NCI-H2081 (cell line): ENCODE measurements around the gene SKAP2.

ENCODE experiments used
- DNase-seq, 2 experiments: peaks; one replicate each; lab custom pipeline; 2025; lab: John Stamatoyannopoulos, UW

The SKAP2 gene

GRCh38 chr7:26636808-26637207 lies 227.6 kb downstream of the SKAP2 start:
- DNase-seq = no peak

DNA sequence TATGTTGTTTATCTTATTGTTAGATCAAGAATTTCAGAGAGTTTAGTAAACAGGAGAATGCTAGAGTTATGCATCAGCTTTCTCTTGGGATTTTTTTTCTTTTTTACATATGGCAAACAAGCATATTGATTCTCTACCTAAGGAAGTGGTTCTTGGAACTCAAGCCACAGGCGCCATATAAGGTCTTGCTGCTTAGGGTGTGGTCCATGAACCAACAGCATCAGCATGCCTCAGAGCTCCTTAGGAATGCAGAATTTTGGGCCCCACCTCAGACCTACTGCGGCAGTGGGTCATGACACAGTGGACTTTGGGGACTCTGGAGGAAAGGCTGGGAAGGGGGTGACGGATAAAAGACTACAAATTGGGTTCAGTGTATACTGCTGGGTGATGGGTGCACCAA lies 230.8 kb downstream of the SKAP2 start:
- no peak for DNase-seq

DNA sequence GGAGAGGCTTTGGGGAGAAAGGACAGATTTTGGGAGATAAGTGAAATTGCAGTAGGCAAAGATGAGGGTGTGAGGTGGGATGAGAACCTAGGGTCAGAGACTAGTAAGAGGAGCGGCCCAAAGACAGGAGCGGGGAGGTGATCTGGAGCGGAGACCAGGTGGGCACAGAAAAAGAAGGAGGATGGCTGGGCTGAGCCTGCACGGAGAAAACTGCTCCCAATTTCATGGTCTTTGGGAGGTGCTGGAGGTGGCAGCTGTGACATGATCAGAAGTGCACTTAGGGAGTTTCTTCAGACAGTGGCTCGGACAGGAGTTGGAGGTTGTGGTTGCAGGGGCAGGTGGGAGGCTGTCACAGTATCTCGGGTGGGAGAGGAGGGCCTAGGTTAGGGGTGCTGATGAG lies 232.8 kb downstream of the SKAP2 start:
- DNase-seq = no peak

GRCh38 chr7:26630941-26631580 lies 233.3 kb downstream of the SKAP2 start:
- DNase-seq = no peak

- no peak for DNase-seq
Observed at GRCh38 chr7:26630361-26630760, 234.0 kb downstream of the SKAP2 start.

DNA sequence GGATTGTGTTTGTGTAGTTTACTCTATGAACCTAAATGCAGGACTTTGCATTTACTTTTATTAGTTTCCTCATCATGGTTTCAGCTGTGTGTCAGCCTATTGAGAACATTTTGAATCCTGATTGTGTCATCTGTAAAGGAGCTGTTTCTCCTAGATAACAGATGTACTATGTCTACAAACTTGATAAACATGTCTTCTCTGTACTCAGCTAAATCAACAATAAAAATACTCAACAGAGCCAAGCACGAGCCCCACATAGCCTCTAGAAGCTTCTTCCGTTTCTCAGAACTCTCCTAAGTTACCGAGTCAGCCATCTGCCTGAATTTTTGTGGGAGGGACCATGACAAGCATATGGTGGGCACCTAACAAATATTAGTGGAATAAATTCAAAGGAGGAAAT lies 234.7 kb downstream of the SKAP2 start:
- no peak for DNase-seq

DNA sequence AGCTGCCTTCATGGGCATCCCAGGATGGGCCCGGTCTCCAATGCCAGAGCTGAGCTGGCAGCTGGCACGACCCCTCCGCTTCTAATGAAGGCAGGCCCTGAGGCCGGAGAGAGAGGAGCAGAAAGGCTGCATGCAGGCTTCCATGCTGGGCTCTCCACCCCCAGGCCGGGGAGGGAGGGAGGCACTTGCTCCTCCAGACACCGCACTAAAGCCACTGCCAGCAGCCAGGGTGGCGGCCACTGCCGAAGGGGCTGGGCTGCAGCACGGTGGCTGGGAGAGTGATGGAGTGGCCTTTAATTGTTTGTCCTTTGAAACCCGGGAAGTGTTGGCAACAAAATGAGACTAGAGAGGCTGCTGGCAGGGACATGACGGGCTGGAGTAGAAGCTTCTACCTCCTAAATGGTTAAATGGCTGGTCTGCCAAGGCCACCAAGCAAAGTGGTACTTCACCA lies 236.5 kb downstream of the SKAP2 start:
- DNase-seq = peak; percentile 78 to 81

DNA sequence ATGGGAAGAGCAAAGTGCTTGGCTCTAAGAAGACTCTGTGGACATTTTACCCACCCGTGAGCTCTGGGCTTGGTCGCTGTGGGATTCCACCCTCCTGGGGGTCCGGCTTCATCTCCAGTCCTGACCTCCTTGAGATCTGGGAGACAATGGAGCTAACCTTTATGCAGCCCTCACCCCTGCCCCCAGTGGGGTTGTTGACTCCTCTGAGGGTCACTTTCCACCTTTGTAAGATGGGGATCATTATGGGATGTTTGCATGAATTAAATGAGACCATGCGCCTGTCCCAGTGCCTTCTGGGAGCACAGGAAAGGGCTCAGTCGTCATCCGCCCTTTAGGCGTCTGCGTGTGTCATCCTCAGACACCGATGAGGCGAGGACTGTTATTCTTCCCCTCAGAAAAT lies 237.2 kb downstream of the SKAP2 start:
- DNase-seq = no peak

- no peak for DNase-seq
Observed at GRCh38 chr7:26626687-26627086, 237.7 kb downstream of the SKAP2 start.

- no peak for DNase-seq
Observed at GRCh38 chr7:26626156-26626555, 238.2 kb downstream of the SKAP2 start.

- no peak for DNase-seq
Observed at GRCh38 chr7:26625286-26625685, 239.1 kb downstream of the SKAP2 start.

GRCh38 chr7:26624839-26625238 lies 239.6 kb downstream of the SKAP2 start:
- DNase-seq = no peak

- no peak for DNase-seq
Observed at GRCh38 chr7:26624431-26624830, 240.0 kb downstream of the SKAP2 start.

DNA sequence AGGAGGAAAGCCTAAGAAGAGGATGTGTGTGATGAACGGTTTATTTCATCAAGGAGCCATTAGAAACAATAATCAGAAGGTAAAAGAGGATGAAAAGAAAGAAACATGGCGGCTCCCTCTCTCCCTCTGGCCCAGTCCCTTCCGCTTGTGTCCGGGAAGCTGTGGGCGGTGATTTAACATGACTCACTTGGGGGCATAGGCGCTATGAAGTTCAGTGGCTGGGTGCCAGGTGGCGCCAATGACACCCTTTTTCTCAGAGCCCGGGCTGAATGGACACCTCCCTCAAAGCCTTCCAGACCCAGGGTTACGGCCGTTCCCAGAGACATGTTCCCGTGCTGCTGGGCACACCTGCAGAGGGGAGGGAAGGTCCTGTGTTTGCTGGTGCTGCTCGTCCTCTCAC lies 244.0 kb downstream of the SKAP2 start:
- no peak for DNase-seq

GRCh38 chr7:26619348-26619984 lies 244.9 kb downstream of the SKAP2 start:
- DNase-seq = no peak

DNA sequence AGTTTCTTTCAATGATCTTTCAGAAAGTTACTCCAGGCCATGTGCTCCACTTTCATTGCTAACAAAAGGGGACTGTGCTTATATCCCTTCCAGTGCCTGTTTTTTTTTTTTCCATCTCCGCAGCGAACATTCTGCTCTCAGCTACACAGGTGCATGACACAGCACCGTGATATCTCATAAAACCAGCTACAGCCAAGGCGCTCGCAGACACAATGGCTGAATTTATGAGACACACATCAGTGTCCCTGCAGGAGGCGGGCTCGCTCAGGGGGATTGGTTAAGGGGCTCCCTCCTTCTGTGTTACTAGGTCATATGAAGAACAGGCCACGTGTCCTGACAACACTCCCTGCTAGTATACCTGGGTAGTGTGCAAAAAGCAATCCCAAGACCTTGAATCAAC lies 245.5 kb downstream of the SKAP2 start:
- no peak for DNase-seq

- DNase-seq = no peak
Observed at GRCh38 chr7:26618449-26618848, 245.9 kb downstream of the SKAP2 start.
